Choroid plexus epithelial cell (primary cell): Measurements from ENCODE around the gene MRTFB.

Experiments used
- DNase-seq: peaks from one replicate; pipeline ENCODE4 v3.0.0-alpha.2; 2010; ENCODE audit warnings: low read depth
- H3K4me3 ChIP-seq: 2 replicates; pipeline ENCODE4 v1.5.1; 2011; ENCODE audit warnings: low read depth, mild to moderate bottlenecking, control low read depth, low read length, moderate library complexity
- CTCF ChIP-seq: conservative IDR thresholded peaks from 2 replicates; pipeline ENCODE4 v1.5.1; 2011; ENCODE audit warnings: low read depth, mild to moderate bottlenecking, control low read depth, inconsistent platforms, low read length, moderate library complexity

The MRTFB gene

DNA sequence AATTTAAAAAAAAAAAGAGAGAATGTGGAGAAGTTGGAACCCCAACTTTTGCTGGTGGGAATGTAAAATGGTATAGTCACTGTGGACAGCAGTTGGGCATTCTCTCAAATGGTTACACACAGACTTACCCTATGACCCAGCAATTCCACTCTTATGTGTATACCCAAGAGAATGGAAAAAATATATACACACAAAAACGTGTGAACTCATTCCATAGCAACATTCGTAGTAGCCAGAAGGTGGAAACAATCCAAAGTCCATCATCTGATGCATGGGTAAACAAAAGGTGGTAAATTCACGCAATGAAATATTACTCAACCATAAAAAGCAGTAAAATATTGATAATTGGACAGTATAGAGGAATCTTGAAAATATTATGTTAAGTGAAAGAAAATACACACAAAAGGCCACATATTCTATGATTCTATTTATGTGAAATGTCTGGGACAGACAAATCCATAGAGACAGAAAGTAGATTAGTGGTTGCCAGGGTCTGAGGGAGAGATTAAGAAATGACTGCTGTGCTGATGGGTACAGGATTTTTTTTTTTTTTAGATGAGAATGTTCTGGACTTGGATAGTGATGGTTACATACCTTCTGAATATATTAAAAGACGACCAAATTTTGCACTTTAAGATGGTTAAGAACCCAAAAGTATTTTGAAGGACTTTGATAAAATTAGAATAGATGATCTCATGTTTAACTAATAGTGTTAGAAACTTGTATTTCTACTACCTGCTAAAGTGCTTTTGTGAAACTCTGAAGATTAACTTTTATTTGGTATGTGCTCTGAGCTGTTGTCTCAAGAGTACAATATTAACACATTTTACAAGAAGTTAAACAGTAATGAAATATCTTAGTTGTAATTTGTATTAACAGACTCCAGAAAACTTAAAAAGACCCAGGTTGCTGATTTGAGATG lies 60.9 kb downstream of the MRTFB start:
- no peak for TF ChIP-seq CTCF
- no peak for DNase-seq
- H3K4me3 ChIP-seq = no peak overlapping the region

- no peak for DNase-seq
- no peak overlapping the region for H3K4me3 ChIP-seq
- TF ChIP-seq CTCF = no peak
These were observed 61.6 kb downstream of the MRTFB start for GRCh38 chr16:14132696-14133048.

DNA sequence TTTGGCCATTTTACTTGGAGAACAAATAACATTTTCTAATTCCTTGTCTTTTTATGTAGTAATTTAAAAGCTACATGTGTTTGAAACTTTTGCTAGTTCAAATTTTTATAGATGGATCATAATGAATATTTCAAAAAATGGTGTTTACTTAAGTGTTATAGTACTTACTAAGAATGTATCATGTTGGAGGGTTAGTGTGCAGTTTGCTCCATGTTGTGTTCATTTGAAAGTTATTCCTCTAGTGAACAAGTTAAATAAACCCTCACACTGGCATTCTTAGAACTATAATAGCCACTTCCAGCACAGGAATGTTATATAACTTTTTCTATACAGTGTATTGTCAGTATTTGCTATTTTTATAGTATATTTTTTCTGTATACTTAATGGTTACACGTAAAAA lies 62.8 kb downstream of the MRTFB start:
- no peak for TF ChIP-seq CTCF
- no peak overlapping the region for H3K4me3 ChIP-seq
- DNase-seq = no peak

DNA sequence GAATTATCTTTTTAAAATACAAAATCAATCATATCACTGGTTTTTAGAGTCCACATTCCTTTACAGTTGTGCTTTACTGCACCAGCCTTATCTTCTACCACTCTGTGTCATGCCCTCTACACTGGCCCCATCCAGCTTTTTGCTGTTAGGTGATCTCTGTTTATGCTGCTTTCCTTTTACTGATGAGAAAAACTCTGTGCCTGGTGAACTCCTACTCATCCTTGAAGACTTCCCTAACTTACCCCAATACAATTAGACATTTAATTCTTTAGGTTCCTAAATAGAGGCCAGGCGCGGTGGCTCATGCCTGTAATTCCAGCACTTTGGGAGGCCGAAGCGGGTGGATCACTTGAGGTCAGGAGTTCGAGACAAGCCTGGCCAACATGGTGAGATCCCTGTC lies 64.6 kb downstream of the MRTFB start:
- DNase-seq = no peak
- no peak for TF ChIP-seq CTCF
- H3K4me3 ChIP-seq = no peak overlapping the region

DNA sequence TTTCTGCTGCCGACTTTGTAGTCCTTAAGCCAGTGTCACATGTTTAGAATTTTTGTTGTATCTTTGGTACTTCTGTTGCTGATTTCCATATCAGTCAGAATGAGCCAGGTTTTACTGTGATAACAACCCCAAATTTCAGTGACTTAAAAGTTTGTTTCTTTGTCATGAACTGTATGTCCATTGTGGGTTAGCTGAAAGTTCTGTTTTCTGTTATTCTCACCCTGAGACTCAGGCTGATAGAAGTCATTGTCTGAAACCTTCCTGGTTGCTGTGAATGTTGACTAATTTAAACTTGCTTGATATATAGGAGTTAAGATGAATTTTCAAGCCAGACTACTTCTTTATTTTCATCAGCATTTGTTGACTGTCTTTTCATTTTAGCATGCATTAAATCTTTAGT lies 68.8 kb downstream of the MRTFB start:
- DNase-seq = no peak
- no peak overlapping the region for H3K4me3 ChIP-seq
- TF ChIP-seq CTCF = no peak

DNA sequence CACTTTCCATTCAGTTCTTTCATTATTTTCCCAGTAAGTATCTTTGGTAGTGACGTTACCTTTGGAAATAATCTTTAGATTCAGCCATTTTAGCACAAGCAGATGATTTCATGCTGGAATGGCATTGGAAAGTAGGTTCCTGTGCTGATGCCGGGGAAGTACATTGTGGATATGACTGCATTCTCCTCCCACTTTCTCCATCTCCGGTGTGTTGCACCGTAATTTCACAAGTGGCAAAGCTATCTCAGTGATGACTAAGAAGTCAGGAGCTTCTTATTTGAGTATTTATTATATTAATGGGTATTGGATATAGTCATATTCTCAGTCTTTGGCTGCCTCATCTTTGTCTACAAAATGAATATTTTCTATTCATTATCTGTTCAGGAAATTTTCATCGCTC lies 69.8 kb downstream of the MRTFB start:
- H3K4me3 ChIP-seq = no peak overlapping the region
- peak; percentile 60 for DNase-seq
- no peak for TF ChIP-seq CTCF

DNA sequence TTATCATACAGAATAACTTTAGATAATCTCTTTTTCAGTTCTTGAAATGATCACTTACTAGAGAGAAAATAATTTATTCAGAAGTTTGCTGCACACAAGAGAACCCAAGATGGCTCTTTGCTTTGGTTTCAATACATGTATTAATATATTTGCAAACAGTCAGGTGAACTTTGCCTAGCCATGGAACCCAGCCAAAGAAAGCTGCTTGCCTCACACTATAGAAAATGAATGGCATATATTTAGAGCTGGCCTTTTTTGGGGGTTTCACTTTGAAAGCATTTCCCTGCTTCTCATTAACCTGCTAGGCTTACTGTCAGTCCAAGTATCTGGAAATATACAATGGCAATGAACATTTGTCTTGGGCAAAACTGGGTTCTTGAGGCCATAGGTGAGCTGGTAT lies 75.3 kb downstream of the MRTFB start:
- H3K4me3 ChIP-seq = no peak overlapping the region
- DNase-seq = peak; percentile 26

More for the DNA sequence above, 75.3 kb downstream of the MRTFB start:
- no peak for TF ChIP-seq CTCF
